Endothelial cell of umbilical vein (primary cell): ENCODE measurements around the gene PDCD2. TPM values are rescaled to one million over a fixed set of nuclear protein-coding genes. Genes with fewer than 3 reads are reported as not detected.

Source experiments
- BruUV-seq: library from RNA; stranded (reverse); fragments of 400-500 nt; replicated peaks from 2 replicates; lab custom pipeline; 2021; lab: Mats Ljungman, UMichigan
- CTCF ChIA-PET: fragments of 300-600, 350-600 bp; sonication (Branson Sonifier 250); formaldehyde crosslinking; loops from one replicate; lab custom pipeline; 2021; ENCODE audit warnings: antibody characterized with exemption, inconsistent platforms; lab: Charles Lee
- POLR2A ChIA-PET: fragments of 300-600, 350-600 bp; sonication (Branson Sonifier 250); formaldehyde crosslinking; loops from one replicate; lab custom pipeline; 2021; ENCODE audit warnings: antibody characterized with exemption, inconsistent platforms; lab: Charles Lee
- DNase-seq: peaks from one replicate; pipeline ENCODE4 v3.0.0-alpha.2; 2011; ENCODE audit warnings: low read depth, low spot score
- FAIRE-seq: peaks from 2 replicates; lab custom pipeline; 2011; peaks lifted over from hg19 to GRCh38; lab: Jason Lieb, UNC
- H2AFZ ChIP-seq: 2 replicates; pipeline ENCODE4 v1.6.0; 2012; ENCODE audit warnings: low read depth, low read length, control low read depth, inconsistent platforms
- H3K27ac ChIP-seq: 2 replicates; pipeline ENCODE4 v1.5.1; 2011; ENCODE audit warnings: low read depth, mild to moderate bottlenecking, control low read depth, low read length, moderate library complexity; ENCODE audit not compliant: insufficient read depth
- H3K27me3 ChIP-seq, 2 experiments: 2 replicates each; pipeline versions ENCODE4 v1.6.0 to v1.6.1; 2011; ENCODE audit warnings: low read length in 2 of 2, mixed read lengths in 1 of 2; ENCODE audit not compliant: control insufficient read depth in 2 of 2, insufficient read depth in 2 of 2
- H3K36me3 ChIP-seq, 2 experiments: 2 replicates in 1 of 2; 3 replicates in 1 of 2; pipeline ENCODE4 v1.5.1; 2011; ENCODE audit warnings: low read length in 2 of 2, mild to moderate bottlenecking in 1 of 2, moderate library complexity in 1 of 2; ENCODE audit not compliant: control insufficient read depth in 2 of 2, insufficient read depth in 2 of 2; ENCODE audit errors: extremely low read depth in 1 of 2
- H3K4me1 ChIP-seq: 3 replicates; pipeline ENCODE4 v1.5.1; 2011; ENCODE audit warnings: mild to moderate bottlenecking, low read length; ENCODE audit not compliant: control insufficient read depth, insufficient read depth; ENCODE audit errors: extremely low read depth
- H3K4me2 ChIP-seq: 2 replicates; pipeline ENCODE4 v1.6.1; 2011; ENCODE audit warnings: low read length, control low read depth, mixed read lengths; ENCODE audit not compliant: insufficient read depth
- H3K4me3 ChIP-seq, 3 experiments: fragments of 200-600 bp in 1 of 3; sonication (generic), shearing (Covaris generic) in 1 of 3; replicated peaks in 1 of 3; 2 replicates each; pipeline ENCODE4 v1.5.1; 2011 to 2016; ENCODE audit warnings: control low read depth in 3 of 3, low read length in 3 of 3, mild to moderate bottlenecking in 2 of 3, inconsistent platforms in 1 of 3, low read depth in 1 of 3, moderate library complexity in 1 of 3; ENCODE audit not compliant: insufficient read depth in 1 of 3
- H3K79me2 ChIP-seq: 2 replicates; pipeline ENCODE4 v1.6.0; 2012; ENCODE audit warnings: low read length, inconsistent platforms; ENCODE audit not compliant: control insufficient read depth, insufficient read depth
- H3K9ac ChIP-seq: replicated peaks from 2 replicates; pipeline ENCODE3; 2011; ENCODE audit warnings: low read length, control low read depth; ENCODE audit not compliant: insufficient read depth; ENCODE audit errors: extremely low read depth
- H3K9me1 ChIP-seq: replicated peaks from 3 replicates; pipeline ENCODE4 v1.6.0; 2011; ENCODE audit warnings: mild to moderate bottlenecking, low read length; ENCODE audit not compliant: control insufficient read depth, insufficient read depth; ENCODE audit errors: extremely low read depth
- H3K9me3 ChIP-seq: replicated peaks from 2 replicates; pipeline ENCODE4 v1.5.1; 2012; ENCODE audit warnings: low read length, inconsistent platforms; ENCODE audit not compliant: control insufficient read depth, insufficient read depth
- H4K20me1 ChIP-seq: replicated peaks from 2 replicates; pipeline ENCODE3; 2011; ENCODE audit warnings: mild to moderate bottlenecking, low read length; ENCODE audit not compliant: control insufficient read depth, insufficient read depth; ENCODE audit errors: extremely low read depth
- EZH2 ChIP-seq: IDR thresholded peaks from 2 replicates; pipeline ENCODE4 v1.6.1; 2012; ENCODE audit warnings: borderline replicate concordance, low read depth, mild to moderate bottlenecking, moderate library complexity, low read length, inconsistent platforms; ENCODE audit not compliant: severe bottlenecking
- FOS ChIP-seq: IDR thresholded peaks from 2 replicates; pipeline ENCODE4 v1.6.1; 2011; ENCODE audit warnings: mild to moderate bottlenecking, low read length, moderate library complexity, borderline replicate concordance; ENCODE audit not compliant: insufficient read depth
- GATA2 ChIP-seq: IDR thresholded peaks from 2 replicates; pipeline ENCODE4 v1.7.0; 2011; ENCODE audit warnings: low read depth, mild to moderate bottlenecking, moderate library complexity, mixed read lengths, low read length; ENCODE audit not compliant: insufficient read length, insufficient read depth
- JUN ChIP-seq: IDR thresholded peaks from 2 replicates; pipeline ENCODE4 v1.6.1; 2011; ENCODE audit warnings: borderline replicate concordance, low read depth; ENCODE audit not compliant: insufficient read length, insufficient read depth
- MYC ChIP-seq: IDR thresholded peaks from one replicate; pipeline ENCODE4 v1.6.1; 2011; ENCODE audit warnings: mild to moderate bottlenecking, low read depth, low read length
- POLR2A ChIP-seq: IDR thresholded peaks from 2 replicates; pipeline ENCODE4 v1.6.1; 2012; ENCODE audit warnings: low read depth, mild to moderate bottlenecking, control low read depth, low read length
- POLR2AphosphoS5 ChIP-seq: IDR thresholded peaks from 2 replicates; pipeline ENCODE4 v1.6.1; 2012; ENCODE audit warnings: low read depth, mild to moderate bottlenecking, control low read depth, low read length, moderate library complexity; ENCODE audit not compliant: insufficient read depth
- dilution Hi-C: fragments of 300-500 bp; cut with MboI; formaldehyde crosslinking; loops from one replicate; pipeline ENCODE4 v1.15.0; 2019; ENCODE audit warnings: low sequenced_read_pairs; ENCODE audit not compliant: extremely low pct_ligation_motif_present
- intact Hi-C: fragments of 100-400 bp; cut with micrococcal nuclease; formaldehyde crosslinking; loops from one replicate; pipeline ENCODE4 v1.10.0; 2022
- polyA plus RNA-seq, 4 experiments: library from polyadenylated mRNA; depleted of rRNA in 3 of 4; stranded (reverse) in 3 of 4; unstranded in 1 of 4; fragments of >200 nt; gene quantifications; 2 replicates each; pipeline versions ENCODE4 v1.2.1 to v1.2.3, GENCODE V29; 2011 to 2012; ENCODE audit warnings: missing spikeins in 1 of 4
- total RNA-seq: library from RNA; stranded (reverse); gene quantifications from 2 replicates; pipeline ENCODE4 v1.2.3, GENCODE V29; 2021
- TF ChIP-seq, protein P1 (sequence below), 2 donors: IDR thresholded peaks; 1 replicate in 1 of 2; 2 replicates in 1 of 2; pipeline ENCODE4 v1.5.1; 2011; ENCODE audit warnings: low read length in 2 of 2, mild to moderate bottlenecking in 2 of 2, moderate library complexity in 2 of 2, control low read depth in 1 of 2, inconsistent platforms in 1 of 2, low read depth in 1 of 2; ENCODE audit not compliant: insufficient read depth in 1 of 2; ENCODE audit errors: extremely low read depth in 1 of 2
- TF ChIP-seq, protein P2 (sequence below): IDR thresholded peaks from 2 replicates; pipeline ENCODE4 v1.6.1; 2011; ENCODE audit not compliant: insufficient read depth, insufficient read length

PDCD2 gene
- total and polyA plus RNA-seq, 2 donors (not counting 3 experiments of a cell fraction or from before 2014, with no cell fraction given): 53.9 to 67.8 TPM

DNA sequence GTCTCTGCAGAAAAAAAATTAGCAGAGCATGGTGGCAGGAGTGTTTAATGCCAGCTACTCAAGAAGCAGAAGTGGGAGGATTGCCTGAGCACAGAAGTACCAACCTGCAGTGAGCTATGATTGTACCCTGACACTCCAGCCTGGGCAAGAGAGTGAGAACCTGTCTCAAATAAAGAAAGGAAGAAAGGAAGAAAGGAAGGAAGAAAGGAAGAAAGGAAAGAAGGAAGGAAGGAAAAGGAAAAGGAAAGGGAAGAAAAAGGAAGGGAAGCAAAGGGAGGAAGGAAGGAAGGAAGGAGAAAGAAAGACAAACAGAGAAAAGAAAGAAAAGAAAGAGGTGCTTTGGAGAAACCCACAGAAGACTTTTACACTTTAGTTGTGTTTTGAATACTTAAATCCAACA is 12.8 kb upstream of the PDCD2 start:
- Histone ChIP-seq H3K9ac (no peak overlapping the region), H3K9me3 (no peaks in the 10 kb centered on the region), H3K9me1 (no peaks in the 10 kb centered on the region), H3K27me3 (peaks cover 0 to 2% of the 10 kb centered on the region in 2 experiments), H4K20me1 (no peaks in the 10 kb centered on the region), H3K4me2 (no peak overlapping the region), H3K4me1 (no peaks in the 10 kb centered on the region), H2AFZ (no peak overlapping the region), H3K79me2 (no peaks in the 10 kb centered on the region), H3K36me3 (no peaks in the 10 kb centered on the region), H3K4me3 (no peak overlapping the region), H3K27ac (no peak overlapping the region)
- BruUV-seq: no TSS peak
- DNase-seq (no peak), FAIRE-seq (no peak)
- dilution Hi-C loops: no loop called here
- CTCF ChIA-PET: no interaction called here
- TF ChIP-seq EZH2: no peak
- no peak for TF ChIP-seq GATA2
- TF ChIP-seq MYC: no peak
- TF ChIP-seq FOS: no peak
- no peak for TF ChIP-seq POLR2A
- no peak for TF ChIP-seq JUN
- TF ChIP-seq, protein P1, sequence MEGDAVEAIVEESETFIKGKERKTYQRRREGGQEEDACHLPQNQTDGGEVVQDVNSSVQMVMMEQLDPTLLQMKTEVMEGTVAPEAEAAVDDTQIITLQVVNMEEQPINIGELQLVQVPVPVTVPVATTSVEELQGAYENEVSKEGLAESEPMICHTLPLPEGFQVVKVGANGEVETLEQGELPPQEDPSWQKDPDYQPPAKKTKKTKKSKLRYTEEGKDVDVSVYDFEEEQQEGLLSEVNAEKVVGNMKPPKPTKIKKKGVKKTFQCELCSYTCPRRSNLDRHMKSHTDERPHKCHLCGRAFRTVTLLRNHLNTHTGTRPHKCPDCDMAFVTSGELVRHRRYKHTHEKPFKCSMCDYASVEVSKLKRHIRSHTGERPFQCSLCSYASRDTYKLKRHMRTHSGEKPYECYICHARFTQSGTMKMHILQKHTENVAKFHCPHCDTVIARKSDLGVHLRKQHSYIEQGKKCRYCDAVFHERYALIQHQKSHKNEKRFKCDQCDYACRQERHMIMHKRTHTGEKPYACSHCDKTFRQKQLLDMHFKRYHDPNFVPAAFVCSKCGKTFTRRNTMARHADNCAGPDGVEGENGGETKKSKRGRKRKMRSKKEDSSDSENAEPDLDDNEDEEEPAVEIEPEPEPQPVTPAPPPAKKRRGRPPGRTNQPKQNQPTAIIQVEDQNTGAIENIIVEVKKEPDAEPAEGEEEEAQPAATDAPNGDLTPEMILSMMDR (IDR thresholded peaks at IDR 0.05; ENCODE audit: extremely low read depth in 1 of 2, insufficient read depth in 1 of 2, low read depth in 1 of 2, low read length in 2 of 2): no peak
- TF ChIP-seq, protein P2, sequence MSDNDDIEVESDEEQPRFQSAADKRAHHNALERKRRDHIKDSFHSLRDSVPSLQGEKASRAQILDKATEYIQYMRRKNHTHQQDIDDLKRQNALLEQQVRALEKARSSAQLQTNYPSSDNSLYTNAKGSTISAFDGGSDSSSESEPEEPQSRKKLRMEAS: no peak
- no peak for TF ChIP-seq POLR2AphosphoS5
- intact Hi-C loops: no loop called here
- POLR2A ChIA-PET: no interaction called here
